H1 (cell line): ENCODE data around the gene DUSP9. TPM values are rescaled to one million over a fixed set of nuclear protein-coding genes. Genes with fewer than 3 reads are reported as not detected.

Experiments
- ATF2 ChIP-seq: IDR thresholded peaks from 2 replicates; pipeline ENCODE4 v1.6.1; 2012; ENCODE audit warnings: low read length, inconsistent platforms
- CHD7 ChIP-seq: fragments of 300-600 bp; sonication (generic); IDR thresholded peaks from 2 replicates; pipeline ENCODE4 v1.7.1; 2012; ENCODE audit warnings: low read length, moderate library complexity, mild to moderate bottlenecking, inconsistent platforms; ENCODE audit not compliant: insufficient replicate concordance
- CREB1 ChIP-seq: IDR thresholded peaks from 2 replicates; pipeline ENCODE4 v1.6.1; 2012; ENCODE audit warnings: inconsistent platforms
- MAFK ChIP-seq: IDR thresholded peaks from 2 replicates; pipeline ENCODE4 v1.6.1; 2012; ENCODE audit warnings: low read depth, mild to moderate bottlenecking, improper control_type of control experiment, low read length
- MAX ChIP-seq: IDR thresholded peaks from 2 replicates; pipeline ENCODE4 v1.6.1; 2012; ENCODE audit warnings: inconsistent platforms
- SRF ChIP-seq: IDR thresholded peaks from 2 replicates; pipeline ENCODE4 v1.6.1; 2011; ENCODE audit warnings: mild to moderate bottlenecking, low read depth, low read length, moderate library complexity
- TEAD4 ChIP-seq: IDR thresholded peaks from 2 replicates; pipeline ENCODE4 v1.6.1; 2012; ENCODE audit warnings: low read depth, low read length, inconsistent platforms, mixed read lengths
- polyA plus RNA-seq, 7 experiments: library from polyadenylated mRNA; depleted of rRNA in 3 of 7; stranded (reverse) in 5 of 7; unstranded in 2 of 7; fragments of >200 nt in 5 of 7; fragments of 200-250 nt in 2 of 7; gene quantifications; 1 replicate in 5 of 7; 2 replicates in 1 of 7; 4 replicates in 1 of 7; pipeline versions ENCODE4 v1.2.1 to v1.2.3, GENCODE V29; 2011 to 2013; ENCODE audit warnings: missing spikeins in 2 of 7, mixed read lengths in 2 of 7
- total RNA-seq: library from RNA; stranded (reverse); fragmentation: NEBNext Ultra II Directional; extraction: Animal tissue kit (Norgen Biotek cat#: 25700); gene quantifications from 2 replicates; pipeline ENCODE4 v1.2.1, GENCODE V29; 2021

The DUSP9 gene
- total and polyA plus RNA-seq, 2 of the 8 experiments (the other 6 are each of a cell fraction or from before 2014, with no cell fraction given), result 0.80 to 1.1 TPM

GRCh38 chrX:153635788-153636668, 11.0 kb upstream of the DUSP9 start (continued):
- TF ChIP-seq CHD7 (no peak), TEAD4 (0 out of 2 replicates have a peak, but pooled peaks have one; percentile 13), MAX (0 out of 2 replicates have a peak, but pooled peaks have one; percentile 27), SRF (no peak), CREB1 (0 out of 2 replicates have a peak, but pooled peaks have one; percentile 14), MAFK (no peak), ATF2 (no peak)
